Measurements from ENCODE around the gene RANBP10.

DNA sequence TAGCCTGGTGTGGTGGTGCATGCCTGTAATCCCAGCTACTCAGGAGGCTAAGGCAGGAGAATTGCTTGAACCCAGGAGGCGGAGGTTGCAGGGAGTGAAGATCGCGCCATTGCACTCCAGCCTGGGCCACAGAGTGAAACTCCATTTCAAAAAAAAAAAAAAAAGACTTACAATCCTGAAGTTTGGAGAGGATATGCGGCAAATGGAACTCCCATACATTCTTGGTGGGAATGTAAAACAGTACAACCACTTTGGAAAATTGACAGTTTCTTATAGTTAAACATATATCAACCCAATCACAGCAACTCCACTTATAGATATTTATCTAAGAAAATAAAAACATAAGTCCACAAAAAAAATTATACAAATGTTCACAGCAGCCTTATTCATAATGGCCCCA is 99.2 kb downstream of the RANBP10 start:
- no peak for TF ChIP-seq EZH2 (IDR thresholded peaks at IDR 0.05)
- TF ChIP-seq POLR2AphosphoS5 (IDR thresholded peaks at IDR 0.05; ENCODE audit: borderline replicate concordance, low read depth, low read length) = no peak

Measured in SK-N-MC (cell line).